D721Med (cell line): ENCODE measurements around the gene ERVK3-1.
"Not testable (repeated sequence)": the region's sequence is repeated elsewhere in the genome, so short reads cannot be mapped to it uniquely, and the experiment has no call there.

ENCODE experiments used
- DNase-seq: peaks from one replicate; pipeline ENCODE4 v3.0.0; 2011; ENCODE audit warnings: low spot score; ENCODE audit not compliant: insufficient read length
- FAIRE-seq: peaks from 2 replicates; lab custom pipeline; 2011; peaks lifted over from hg19 to GRCh38; lab: Jason Lieb, UNC
- CTCF ChIP-seq: IDR thresholded peaks from 2 replicates; pipeline ENCODE4 v1.5.1; 2012; ENCODE audit warnings: mild to moderate bottlenecking, control low read depth; ENCODE audit not compliant: insufficient read depth; ENCODE audit errors: missing control alignments

The ERVK3-1 gene

GRCh38 chr19:58338825-58339558 is 33.8 kb downstream of the ERVK3-1 start:
- DNase-seq (no peak), FAIRE-seq (no peak)
- TF ChIP-seq CTCF, result no peak

- no peak for TF ChIP-seq CTCF
- DNase-seq (no peak), FAIRE-seq (no peak)
Measured at GRCh38 chr19:58345558-58345957, 40.4 kb downstream of the ERVK3-1 start.

GRCh38 chr19:58346961-58347929 is 42.1 kb downstream of the ERVK3-1 start:
- FAIRE-seq (no peak), DNase-seq (peak; percentile 70)
- no peak for TF ChIP-seq CTCF

GRCh38 chr19:58348080-58348479 is 42.9 kb downstream of the ERVK3-1 start:
- not testable (repeated sequence) for DNase-seq, FAIRE-seq

GRCh38 chr19:58349590-58349989 is 44.4 kb downstream of the ERVK3-1 start:
- no peak for FAIRE-seq
- no peak for TF ChIP-seq CTCF
- DNase-seq, result no peak

GRCh38 chr19:58350001-58350861 is 45.1 kb downstream of the ERVK3-1 start:
- DNase-seq (no peak), FAIRE-seq (no peak)
- TF ChIP-seq CTCF, result no peak
